BJ (cell line): ENCODE results near the gene DLG4. TPM values are rescaled to one million over a fixed set of nuclear protein-coding genes. Genes with fewer than 3 reads are reported as not detected.

Source experiments
- CTCF ChIA-PET: fragments of 350-600 bp; formaldehyde crosslinking; extraction: SDS; loops from one replicate; lab custom pipeline; 2021; ENCODE audit warnings: antibody characterized with exemption, inconsistent platforms; lab: Yijun Ruan, JAX
- POLR2A ChIA-PET: fragments of 300-600 bp; sonication (Branson Sonifier 250); formaldehyde crosslinking; extraction: SDS; loops from one replicate; lab custom pipeline; 2021; ENCODE audit warnings: antibody characterized with exemption; lab: Charles Lee
- DNase-seq: peaks from one replicate; pipeline ENCODE4 v3.0.0-alpha.2; 2011; ENCODE audit warnings: low read depth
- H3K27me3 ChIP-seq: 2 replicates; pipeline ENCODE4 v1.6.0; 2011; ENCODE audit warnings: low read length; ENCODE audit not compliant: control insufficient read depth, insufficient read depth
- H3K36me3 ChIP-seq: 2 replicates; pipeline ENCODE4 v1.5.1; 2011; ENCODE audit warnings: low read length; ENCODE audit not compliant: control insufficient read depth, insufficient read depth
- H3K4me3 ChIP-seq: 2 replicates; pipeline ENCODE4 v1.5.1; 2011; ENCODE audit warnings: low read depth, mild to moderate bottlenecking, control low read depth, low read length
- CTCF ChIP-seq: IDR thresholded peaks from 2 replicates; pipeline ENCODE4 v1.5.1; 2011; ENCODE audit warnings: low read depth, mild to moderate bottlenecking, control low read depth, inconsistent platforms, low read length, moderate library complexity; ENCODE audit not compliant: insufficient read depth
- polyA plus RNA-seq: library from polyadenylated mRNA; depleted of rRNA; stranded (reverse); fragments of >200 nt; gene quantifications from 2 replicates; pipeline ENCODE4 v1.2.3, GENCODE V29; 2011

DLG4 gene
- polyA plus RNA-seq, 1 experiment, result 20.4 TPM

GRCh38 chr17:7204336-7204735 is 15.3 kb downstream of the DLG4 start:
- peaks cover 13% of the 10 kb centered on the region for H3K36me3 ChIP-seq
- ChIA-PET POLR2A (no interaction called here), CTCF (no interaction called here)
- DNase-seq, result no peak
- no peaks in the 10 kb centered on the region for H3K27me3 ChIP-seq
- peak overlapping the region; percentile 33 for H3K4me3 ChIP-seq
- no peak for TF ChIP-seq CTCF

- POLR2A ChIA-PET, result no interaction called here
- CTCF ChIA-PET, result interaction anchor here (0.5 to 1.0 kb wide), 3 partner anchors 10 to 157 kb away, joined by 3 to 4 read pairs (median 3); no protein-coding TSS in a partner anchor
- Histone ChIP-seq H3K4me3 (no peak overlapping the region), H3K36me3 (peaks cover 13% of the 10 kb centered on the region), H3K27me3 (no peaks in the 10 kb centered on the region)
- no peak for DNase-seq
- no peak for TF ChIP-seq CTCF
Observed at GRCh38 chr17:7203391-7203790, 16.2 kb downstream of the DLG4 start.

- ChIA-PET POLR2A (no interaction called here), CTCF (no interaction called here)
- TF ChIP-seq CTCF, result no peak
- Histone ChIP-seq H3K36me3 (peaks cover 31% of the 10 kb centered on the region), H3K27me3 (no peaks in the 10 kb centered on the region), H3K4me3 (no peak overlapping the region)
- no peak for DNase-seq
Observed at GRCh38 chr17:7196651-7197401, 22.8 kb downstream of the DLG4 start.

- ChIA-PET POLR2A (no interaction called here), CTCF (no interaction called here)
- no peak for TF ChIP-seq CTCF
- DNase-seq, result no peak
- Histone ChIP-seq H3K36me3 (peaks cover 34% of the 10 kb centered on the region), H3K27me3 (no peaks in the 10 kb centered on the region), H3K4me3 (no peak overlapping the region)
Observed at GRCh38 chr17:7195971-7196370, 23.7 kb downstream of the DLG4 start.

GRCh38 chr17:7192271-7192937 is 27.2 kb downstream of the DLG4 start:
- Histone ChIP-seq H3K4me3 (no peak overlapping the region), H3K36me3 (peaks cover 41% of the 10 kb centered on the region), H3K27me3 (no peaks in the 10 kb centered on the region)
- no peak for DNase-seq
- CTCF ChIA-PET, result interaction anchor here (0.8 kb wide), 1 partner anchor 15 kb away, joined by 3 read pairs; no protein-coding TSS in a partner anchor
- POLR2A ChIA-PET, result no interaction called here
- no peak for TF ChIP-seq CTCF
